WTC11 (cell line): ENCODE measurements around the gene VAMP2. TPM values are rescaled to one million over a fixed set of nuclear protein-coding genes. Genes with fewer than 3 reads are reported as not detected.

Experiments used
- ATAC-seq: fragments of 200-7000 bp; cut with Tn5 transposase; 2 replicates; pipeline ENCODE4 v1.10.0; 2021; ENCODE audit warnings: mild to moderate bottlenecking, moderate library complexity
- CTCF ChIA-PET: fragments of 300-600 bp; sonication (Branson Sonifier 250); formaldehyde crosslinking; loops from one replicate; lab custom pipeline; 2021; ENCODE audit warnings: antibody characterized with exemption; lab: Charles Lee
- POLR2A ChIA-PET: fragments of 350-600 bp; sonication (Branson Sonifier 250); formaldehyde crosslinking; loops from one replicate; lab custom pipeline; 2021; ENCODE audit warnings: antibody characterized with exemption; lab: Charles Lee
- DNase-seq: peaks from one replicate; pipeline ENCODE4 v3.0.0; 2021; ENCODE audit warnings: low spot score
- H3K27ac Mint-ChIP-seq: 2 replicates; pipeline ENCODE4 v1.8.0; 2021; ENCODE audit warnings: mixed read lengths
- H3K27me3 Mint-ChIP-seq: 2 replicates; pipeline ENCODE4 v1.8.0; 2021; ENCODE audit warnings: low read depth, mild to moderate bottlenecking, moderate library complexity, mixed read lengths
- H3K36me3 Mint-ChIP-seq: 2 replicates; pipeline ENCODE4 v1.8.0; 2021; ENCODE audit warnings: mixed read lengths
- H3K4me1 Mint-ChIP-seq: 2 replicates; pipeline ENCODE4 v1.8.0; 2022; ENCODE audit warnings: mixed read lengths
- H3K4me3 Mint-ChIP-seq: 2 replicates; pipeline ENCODE4 v1.8.0; 2021; ENCODE audit warnings: mild to moderate bottlenecking, moderate library complexity, mixed read lengths
- H3K9me3 Mint-ChIP-seq: 2 replicates; pipeline ENCODE4 v1.8.0; 2021; ENCODE audit warnings: mixed read lengths
- ARID4B ChIP-seq: sonication (generic); formaldehyde crosslinking; IDR thresholded peaks from 2 replicates; pipeline ENCODE4 v1.8.0; 2023; ENCODE audit warnings: missing genetic modification reagents, mild to moderate bottlenecking, borderline replicate concordance
- CTCF ChIP-seq: fragments of 200-600 bp; IDR thresholded peaks from 2 replicates; pipeline ENCODE4 v1.8.0; 2022; ENCODE audit warnings: antibody characterized with exemption
- ELF4 ChIP-seq: sonication (generic); formaldehyde crosslinking; IDR thresholded peaks from 2 replicates; pipeline ENCODE4 v1.8.1; 2022; ENCODE audit warnings: low read depth, mild to moderate bottlenecking, moderate library complexity, missing genetic modification reagents
- ESRRA ChIP-seq: sonication (generic); formaldehyde crosslinking; IDR thresholded peaks from 2 replicates; pipeline ENCODE4 v1.8.1; 2022; ENCODE audit warnings: mild to moderate bottlenecking, missing genetic modification reagents, borderline replicate concordance
- FOXJ3 ChIP-seq: sonication (generic); formaldehyde crosslinking; IDR thresholded peaks from 2 replicates; pipeline ENCODE4 v1.9.0; 2021; ENCODE audit warnings: missing genetic modification reagents, mild to moderate bottlenecking, borderline replicate concordance
- FOXP1 ChIP-seq: sonication (generic); formaldehyde crosslinking; IDR thresholded peaks from 2 replicates; pipeline ENCODE4 v1.8.0; 2022; ENCODE audit warnings: missing genetic modification reagents, mild to moderate bottlenecking, moderate library complexity, borderline replicate concordance
- HMGA2 ChIP-seq: fragments of 250-450 bp; sonication (Bioruptor Pico); IDR thresholded peaks from 2 replicates; pipeline ENCODE4 v1.4.0; 2021; ENCODE audit warnings: mild to moderate bottlenecking, moderate library complexity
- JAZF1 ChIP-seq: fragments of 250-450 bp; sonication (Bioruptor Pico); IDR thresholded peaks from 2 replicates; pipeline ENCODE4 v1.9.0; 2021; ENCODE audit warnings: moderate library complexity, mild to moderate bottlenecking, inconsistent platforms
- JUN ChIP-seq: sonication (generic); formaldehyde crosslinking; IDR thresholded peaks from 2 replicates; pipeline ENCODE4 v1.8.0; 2023; ENCODE audit warnings: mild to moderate bottlenecking, missing genetic modification reagents
- KAT7 ChIP-seq: sonication (generic); formaldehyde crosslinking; IDR thresholded peaks from 2 replicates; pipeline ENCODE4 v1.8.1; 2023; ENCODE audit warnings: missing genetic modification reagents, mild to moderate bottlenecking, borderline replicate concordance
- MYBL2 ChIP-seq: sonication (generic); formaldehyde crosslinking; IDR thresholded peaks from 2 replicates; pipeline ENCODE4 v1.8.1; 2023; ENCODE audit warnings: mild to moderate bottlenecking, moderate library complexity, missing genetic modification reagents
- NR1H2 ChIP-seq: sonication (generic); formaldehyde crosslinking; IDR thresholded peaks from 2 replicates; pipeline ENCODE4 v1.9.0; 2021; ENCODE audit warnings: mild to moderate bottlenecking, moderate library complexity, missing genetic modification reagents
- SMAD3 ChIP-seq: sonication (generic); formaldehyde crosslinking; IDR thresholded peaks from 2 replicates; pipeline ENCODE4 v1.8.0; 2022; ENCODE audit warnings: missing genetic modification reagents, mild to moderate bottlenecking, borderline replicate concordance
- STAT6 ChIP-seq: sonication (generic); formaldehyde crosslinking; conservative IDR thresholded peaks from 2 replicates; pipeline ENCODE4 v1.8.1; 2023; ENCODE audit warnings: mild to moderate bottlenecking, low read depth, missing genetic modification reagents, moderate library complexity
- ZNF232 ChIP-seq: sonication (generic); formaldehyde crosslinking; IDR thresholded peaks from 2 replicates; pipeline ENCODE4 v1.8.0; 2022; ENCODE audit warnings: mild to moderate bottlenecking, missing genetic modification reagents
- ZNF317 ChIP-seq: sonication (generic); formaldehyde crosslinking; IDR thresholded peaks from 2 replicates; pipeline ENCODE4 v1.8.1; 2023; ENCODE audit warnings: low read depth, mild to moderate bottlenecking, moderate library complexity, missing genetic modification reagents, borderline replicate concordance
- ZNF396 ChIP-seq: fragments of 250-450 bp; sonication (Bioruptor Pico); IDR thresholded peaks from 2 replicates; pipeline ENCODE4 v1.8.0; 2021; ENCODE audit warnings: mild to moderate bottlenecking, moderate library complexity, borderline replicate concordance
- ZNF512 ChIP-seq: sonication (generic); formaldehyde crosslinking; IDR thresholded peaks from 2 replicates; pipeline ENCODE4 v1.8.1; 2022; ENCODE audit warnings: missing genetic modification reagents, borderline replicate concordance
- ZNF532 ChIP-seq: fragments of 250-450 bp; sonication (Bioruptor Pico); IDR thresholded peaks from 2 replicates; pipeline ENCODE4 v1.9.0; 2021; ENCODE audit warnings: mild to moderate bottlenecking, borderline replicate concordance
- total RNA-seq: library from RNA; stranded (reverse); gene quantifications from 3 replicates; pipeline ENCODE4 v1.2.3, GENCODE V29; 2021

The VAMP2 gene
- total RNA-seq, 1 experiment from 2014 or later, result 27.4 TPM

GRCh38 chr17:8125947-8126490 lies 36.7 kb downstream of the VAMP2 start:
- Mint-ChIP-seq H3K27ac (no peak overlapping the region; the same call in 1 of the 2 replicates), H3K4me3 (peak overlapping the region; percentile 85), H3K9me3 (no peaks in the 10 kb centered on the region), H3K27me3 (peaks cover 78% of the 10 kb centered on the region), H3K36me3 (no peaks in the 10 kb centered on the region)
- peak; percentile 74 for DNase-seq
- ChIA-PET POLR2A (no interaction called here), CTCF (interaction anchor here (0.6 to 1.6 kb wide), 8 partner anchors 11 to 1215 kb away, joined by 3 to 7 read pairs (median 4); no protein-coding TSS in a partner anchor)
- no peak for TF ChIP-seq ARID4B (CRISPR knock-in tag)
- TF ChIP-seq KAT7 (CRISPR knock-in tag), result no peak
- no peak for TF ChIP-seq ESRRA (CRISPR knock-in tag)
- TF ChIP-seq HMGA2 (CRISPR knock-in tag), result no peak
- no peak for TF ChIP-seq SMAD3 (CRISPR knock-in tag)
- TF ChIP-seq ZNF396 (CRISPR knock-in tag), result no peak
- TF ChIP-seq STAT6 (CRISPR knock-in tag), result no peak
- TF ChIP-seq ELF4 (CRISPR knock-in tag), result no peak
- no peak for TF ChIP-seq ZNF532 (CRISPR knock-in tag)
- TF ChIP-seq NR1H2, result no peak
- TF ChIP-seq CTCF, result no peak
- no peak for TF ChIP-seq JUN
- TF ChIP-seq FOXP1, result no peak
- TF ChIP-seq ZNF232 (CRISPR knock-in tag), result no peak
- TF ChIP-seq MYBL2 (CRISPR knock-in tag), result no peak
- no peak for TF ChIP-seq ZNF512
- TF ChIP-seq JAZF1 (CRISPR knock-in tag), result no peak
- no peak for TF ChIP-seq FOXJ3
- no peak for TF ChIP-seq ZNF317 (CRISPR knock-in tag)
- TF ChIP-seq, all 79 proteins: peak for 0
- ATAC-seq, result no peak
- peaks cover 20% of the 10 kb centered on the region for H3K4me1 Mint-ChIP-seq
